ENCODE measurements around the gene PLOD3.
"Not testable (repeated sequence)": the region's sequence is repeated elsewhere in the genome, so short reads cannot be mapped to it uniquely, and the experiment has no call there.

The PLOD3 gene

DNA sequence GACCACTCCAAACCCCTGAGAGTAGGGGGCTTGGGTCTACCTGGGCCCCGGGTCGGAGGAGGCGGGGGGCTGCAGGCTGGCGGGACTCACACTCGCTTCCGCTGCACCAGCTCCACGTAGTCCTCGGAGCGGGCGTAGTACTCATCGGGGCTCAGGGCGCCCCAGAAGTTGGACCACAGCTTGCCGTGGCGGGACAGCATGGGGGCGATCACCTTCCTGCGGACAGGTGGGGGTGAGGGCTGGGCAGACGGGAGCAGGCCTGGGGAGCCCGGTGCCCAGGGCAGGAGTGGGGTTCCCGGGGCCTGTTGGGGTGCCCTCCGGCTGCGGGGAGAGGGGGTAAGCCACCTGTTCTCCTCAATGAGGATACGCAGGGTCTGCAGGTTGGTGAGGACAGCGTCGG is 5.9 kb downstream of the PLOD3 start:
- DNase-seq, result no peak

DNA sequence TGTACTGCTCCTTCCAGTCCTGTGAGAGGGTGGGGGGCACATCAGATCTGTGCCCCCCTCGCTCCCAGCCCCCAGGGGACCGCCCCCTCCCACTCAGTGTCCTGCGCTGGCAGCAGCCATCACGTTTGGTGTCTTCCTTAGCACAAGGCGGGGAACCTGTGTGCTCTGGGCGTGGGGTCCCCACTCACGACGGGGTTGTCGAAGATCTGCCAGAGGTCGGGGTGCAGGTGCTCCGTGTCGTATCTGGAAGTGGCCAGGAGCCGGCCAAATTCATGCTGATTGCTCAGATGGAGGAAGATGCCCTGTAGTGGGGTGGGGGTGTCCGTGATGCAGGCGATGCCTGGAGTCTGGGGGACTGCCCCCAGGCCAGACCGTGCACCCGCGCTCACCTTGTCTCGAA is 7.2 kb downstream of the PLOD3 start:
- no peak for DNase-seq

DNA sequence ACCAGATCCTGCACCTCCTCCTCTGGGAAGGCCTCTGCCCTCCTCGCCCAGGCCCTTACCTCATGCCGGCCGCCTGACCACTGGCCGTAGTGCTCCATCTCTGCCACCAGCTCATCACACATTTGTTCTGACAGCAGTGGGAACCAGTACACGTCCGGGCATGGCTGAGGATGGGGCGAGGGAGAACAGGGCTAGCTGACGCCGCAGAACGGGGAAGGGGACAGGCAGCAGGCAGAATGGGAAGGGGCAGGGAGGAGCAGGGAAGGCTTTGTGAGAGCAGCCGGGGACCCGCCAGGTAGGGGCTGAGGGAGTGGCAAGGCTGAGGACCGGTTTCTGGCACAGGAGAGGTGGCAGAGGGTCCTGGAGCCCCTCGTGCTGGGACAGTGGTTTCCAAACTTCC is 8.6 kb downstream of the PLOD3 start:
- no peak for DNase-seq

DNA sequence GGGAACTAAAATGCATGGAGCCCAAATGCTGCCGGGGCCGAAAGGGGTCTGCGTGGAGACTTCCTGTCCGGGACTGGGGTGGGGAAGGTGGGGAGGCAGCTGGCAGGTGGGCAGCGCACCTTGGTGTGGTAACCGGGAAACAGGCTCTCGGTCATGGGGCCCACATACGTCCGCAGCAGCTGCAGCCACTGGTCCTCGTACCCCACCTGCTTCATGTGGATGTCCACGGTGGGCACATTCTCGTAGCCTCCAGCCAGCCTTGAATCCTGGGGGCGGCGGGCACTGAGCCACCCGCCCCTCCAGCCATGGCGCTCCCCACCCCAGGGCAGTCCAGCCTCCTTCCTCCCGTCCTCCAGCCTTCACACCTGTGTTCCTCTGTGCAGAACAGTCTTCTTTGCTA is 9.9 kb downstream of the PLOD3 start:
- DNase-seq, result no peak

DNA sequence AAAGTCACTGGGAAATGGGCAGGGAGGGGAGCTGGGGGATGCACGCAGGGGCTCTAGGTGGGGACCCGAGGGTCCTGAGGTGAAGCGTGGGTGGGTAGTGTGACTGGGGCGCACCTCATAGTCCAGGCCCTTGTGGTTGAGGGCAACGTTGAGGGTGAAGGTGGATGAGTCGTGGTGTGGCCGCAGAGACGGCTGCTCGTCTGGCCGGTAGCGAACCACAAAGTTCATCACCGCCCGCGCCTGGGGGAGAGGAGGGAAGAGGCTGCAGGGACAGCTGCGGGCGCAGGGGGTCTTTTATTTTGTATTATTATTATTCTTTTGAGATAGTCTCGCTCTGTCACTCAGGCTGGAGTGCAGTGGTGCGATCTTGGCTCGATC is 10.7 kb downstream of the PLOD3 start:
- DNase-seq, result no peak

DNA sequence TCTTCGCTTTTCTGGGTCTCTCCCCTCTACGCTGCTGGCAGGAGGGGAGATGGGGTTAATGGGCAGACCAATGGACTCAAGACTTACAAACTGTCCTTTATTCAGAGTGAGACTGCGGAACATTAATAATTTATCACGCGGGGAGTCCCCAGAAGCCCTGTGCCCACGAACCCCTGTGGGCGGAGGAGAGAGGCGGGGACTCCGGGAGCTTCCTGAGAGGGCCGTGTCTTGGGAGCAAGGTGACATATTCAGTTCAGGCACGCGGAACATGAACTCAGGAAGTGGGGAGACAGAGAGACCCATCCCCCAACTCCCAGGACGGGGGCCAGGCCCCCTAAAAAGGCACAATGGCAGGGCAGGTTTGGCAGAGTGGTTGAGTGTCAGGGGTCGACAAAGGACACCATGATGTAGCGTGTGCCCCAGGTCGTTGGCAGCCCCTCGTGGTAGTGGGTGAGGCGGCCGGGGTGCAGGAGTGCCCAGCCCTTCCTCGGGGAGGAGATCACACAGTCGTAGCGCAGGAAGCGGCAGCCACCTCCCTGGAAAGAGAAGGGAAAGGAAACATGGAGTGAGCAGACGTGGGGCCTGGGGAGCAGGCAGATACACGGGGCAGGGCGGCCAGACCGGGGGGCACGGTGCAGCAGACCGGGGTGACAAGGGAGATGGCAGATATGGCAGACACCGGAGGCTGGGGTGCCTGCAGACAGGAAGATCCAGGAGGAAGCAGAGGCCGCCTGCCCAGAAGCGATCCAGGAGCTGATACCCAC is 11.3 kb downstream of the PLOD3 start:
- DNase-seq, result no peak

DNA sequence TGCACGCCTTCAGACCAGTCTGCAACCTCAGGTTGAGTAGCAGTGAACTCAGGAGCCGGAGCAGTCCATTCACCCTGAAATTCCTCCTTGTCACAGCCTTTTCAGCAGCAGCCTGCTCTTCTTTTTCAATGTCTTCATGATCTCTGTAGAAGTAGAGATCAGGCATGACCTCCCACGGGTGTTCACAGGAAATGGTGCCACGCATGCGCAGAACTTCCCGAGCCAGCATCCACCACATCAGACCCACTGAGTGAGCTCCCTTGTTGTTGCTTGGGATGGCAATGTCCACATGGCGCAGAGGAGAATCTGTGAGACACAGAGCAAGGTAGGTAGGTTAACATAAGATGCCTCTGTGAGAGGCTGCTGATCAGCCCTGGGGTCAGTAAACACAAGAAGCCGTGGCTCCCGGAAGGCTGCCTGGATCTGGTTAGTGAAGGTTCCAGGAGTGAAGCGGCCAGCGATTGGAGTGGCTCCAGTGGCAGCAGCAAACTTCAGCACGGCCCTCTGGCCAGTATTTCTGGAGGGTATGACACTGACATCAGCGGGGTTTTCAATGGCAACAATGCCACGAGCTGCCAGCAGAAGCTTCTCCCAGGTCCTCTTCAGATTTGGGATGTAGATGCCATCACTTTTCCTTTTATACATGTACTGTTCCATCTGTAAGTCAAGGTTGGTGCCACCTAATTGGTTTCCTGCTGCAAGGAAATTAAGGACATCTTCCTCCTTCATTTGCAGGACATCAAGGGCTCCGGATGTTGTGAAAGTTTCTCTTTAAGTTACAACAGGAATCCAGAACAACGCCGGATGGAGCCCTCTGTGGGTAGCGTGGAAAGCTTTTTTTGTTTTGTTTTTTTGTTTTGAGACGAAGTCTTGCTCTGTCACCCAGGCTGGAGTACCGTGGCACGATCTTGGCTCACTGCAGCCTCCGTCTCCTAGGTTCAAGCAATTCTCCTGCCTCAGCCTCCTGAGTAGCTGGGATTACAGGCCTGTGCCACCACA is 13.3 kb downstream of the PLOD3 start:
- DNase-seq, result peak; percentile 28

- DNase-seq, result no peak
These were observed 14.8 kb downstream of the PLOD3 start for GRCh38 chr7:101202603-101202918.

GRCh38 chr7:101201695-101202602 is 15.4 kb downstream of the PLOD3 start:
- DNase-seq, result peak; percentile 41

- DNase-seq, result peak; percentile 47
These were observed 16.4 kb downstream of the PLOD3 start, which contains the start of gene MOGAT3 for GRCh38 chr7:101200862-101201599. TSS of gene MOGAT3 (minus strand) at chr7:101201036. CDS start at chr7:101200854, 182 bp downstream.

- no peak for DNase-seq
These were observed 16.9 kb downstream of the PLOD3 start for GRCh38 chr7:101200504-101200861.

GRCh38 chr7:101199522-101199921 is 17.9 kb downstream of the PLOD3 start:
- not testable (repeated sequence) for DNase-seq

DNA sequence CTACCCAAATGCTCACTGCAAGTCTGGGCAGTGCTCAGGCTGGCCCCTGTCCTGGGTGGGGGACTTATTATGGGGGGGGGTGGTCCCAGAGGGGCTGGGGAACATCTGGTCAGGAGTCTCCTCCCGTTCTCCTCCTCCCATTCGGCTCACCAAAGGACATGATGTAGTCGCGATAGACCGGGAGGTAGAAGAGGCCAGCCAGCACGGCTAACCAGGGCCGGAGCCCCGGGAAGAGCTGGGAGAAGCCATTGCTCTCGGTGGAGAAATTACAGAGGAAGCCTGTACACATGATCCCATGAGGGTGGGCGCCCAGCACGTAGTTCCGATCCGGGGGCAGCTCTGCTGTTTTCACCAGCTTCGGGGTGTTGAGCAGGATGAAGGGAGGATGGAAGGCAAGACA is 18.9 kb downstream of the PLOD3 start:
- DNase-seq, result no peak

DNA sequence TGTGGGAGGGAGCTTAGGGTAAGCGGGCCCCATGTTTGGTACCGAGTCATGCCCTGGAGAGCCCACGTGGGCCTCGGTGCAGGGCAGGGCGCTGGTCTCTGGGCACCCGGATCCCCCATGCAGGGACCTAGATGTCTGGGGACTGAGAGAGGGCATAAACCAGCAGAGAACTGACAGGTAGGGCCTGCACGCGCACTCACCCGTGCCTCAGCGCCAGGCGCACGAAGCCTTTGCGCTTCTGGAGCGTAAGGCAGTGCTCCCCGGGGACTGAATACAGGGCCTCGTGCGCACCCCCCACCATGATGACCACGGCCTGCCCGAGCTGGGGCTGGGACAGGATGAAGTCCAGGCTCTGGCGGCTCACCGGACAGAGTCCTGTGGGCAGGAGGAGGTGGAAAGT is 19.4 kb downstream of the PLOD3 start:
- no peak for DNase-seq

DNA sequence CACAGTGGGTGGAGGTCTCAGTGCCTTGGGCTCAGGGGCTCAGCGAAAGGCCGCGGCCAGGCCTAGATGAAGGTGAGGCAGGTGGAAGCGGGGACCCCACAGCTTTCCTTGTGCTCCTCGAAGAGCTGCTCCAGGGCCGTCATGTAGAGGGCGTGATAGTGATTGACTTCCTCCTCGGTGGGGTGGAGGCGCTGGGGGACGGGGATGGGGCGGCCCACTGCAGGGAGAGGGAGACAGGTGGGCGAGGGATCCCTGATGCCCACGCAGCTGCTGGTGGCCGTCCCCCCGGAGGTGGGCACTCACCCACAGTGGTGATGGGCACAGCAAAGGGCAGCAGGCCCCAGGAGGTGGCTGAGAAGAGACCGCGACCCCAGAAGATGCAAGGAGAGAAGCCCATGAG is 21.5 kb downstream of the PLOD3 start:
- no peak for DNase-seq

- no peak for DNase-seq
These were observed 28.3 kb downstream of the PLOD3 start for GRCh38 chr7:101189109-101189508.

GRCh38 chr7:101186844-101187428 is 30.4 kb downstream of the PLOD3 start:
- DNase-seq, result no peak

- no peak for DNase-seq
These were observed 31.2 kb downstream of the PLOD3 start for GRCh38 chr7:101186194-101186593.

- no peak for DNase-seq
These were observed 32.0 kb downstream of the PLOD3 start for GRCh38 chr7:101185258-101185839.

GRCh38 chr7:101180130-101180755 is 37.1 kb downstream of the PLOD3 start, which contains the start of gene NAT16:
TSS of gene NAT16 (minus strand) at chr7:101180293. CDS start at chr7:101174807, 5,486 bp downstream.
- no peak for DNase-seq

GRCh38 chr7:101179713-101180112 is 37.7 kb downstream of the PLOD3 start:
- DNase-seq, result no peak

Measured in DMS53 (cell line).